GM12891 (cell line): ENCODE measurements around the gene BAIAP3.

Source experiments
- PAX5 ChIP-seq: IDR thresholded peaks from 2 replicates; pipeline ENCODE4 v1.6.1; 2011; ENCODE audit warnings: low read length, moderate library complexity, mild to moderate bottlenecking; ENCODE audit not compliant: insufficient read depth, severe bottlenecking
- POLR2A ChIP-seq: IDR thresholded peaks from 2 replicates; pipeline ENCODE4 v1.6.1; 2011; ENCODE audit warnings: low read depth, low read length, control low read depth
- POLR2AphosphoS5 ChIP-seq: IDR thresholded peaks from 2 replicates; pipeline ENCODE4 v1.6.1; 2011; ENCODE audit warnings: low read depth, low read length, control low read depth
- SPI1 ChIP-seq: IDR thresholded peaks from 2 replicates; pipeline ENCODE4 v1.6.1; 2011; ENCODE audit warnings: low read depth, low read length, control low read depth

GRCh38 chr16:1344499-1344898 is 11.1 kb downstream of the BAIAP3 start:
- TF ChIP-seq POLR2AphosphoS5 (no peak), POLR2A (no peak), SPI1 (no peak), PAX5 (no peak)
